ENCODE measurements around the gene PIGA. TPM values are rescaled to one million over a fixed set of nuclear protein-coding genes. Genes with fewer than 3 reads are reported as not detected.

Gene PIGA
- total RNA-seq, 1 experiment from 2014 or later, result 13.9 TPM

GRCh38 chrX:15322072-15322471 lies 13.3 kb downstream of the PIGA start:
- H3K79me1 ChIP-seq (ENCODE audit: insufficient read depth, low read depth, low read length, poor library complexity, severe bottlenecking), result no peaks in the 10 kb centered on the region

More at GRCh38 chrX:15322072-15322471, 13.3 kb downstream of the PIGA start:
- Mint-ChIP-seq H3K27me3 (ENCODE audit: low read depth) (no peaks in the 10 kb centered on the region), H3K9me3 (peaks cover 0 to 7% of the 10 kb centered on the region in 2 experiments; a peak in 1 of 5 replicates), H3K4me3 (no peak overlapping the region), H3K27ac (no peak overlapping the region), H3K4me1 (no peaks in the 10 kb centered on the region), H3K36me3 (ENCODE audit: insufficient read depth in 1 of 3, low read depth in 3 of 3) (peaks cover 0 to 42% (median 27%) of the 10 kb centered on the region in 3 experiments; a peak in 5 of 7 replicates)
- Histone ChIP-seq H3K4me1 (ENCODE audit: insufficient read depth, low read length) (no peaks in the 10 kb centered on the region), H3K4me2 (ENCODE audit: insufficient read depth, insufficient read length, low read length) (no peak overlapping the region), H2BK5ac (ENCODE audit: insufficient read length, low read length) (no peak overlapping the region), H3K9me3 (ENCODE audit: control insufficient read depth, low read depth, low read length) (no peaks in the 10 kb centered on the region), H3K27me3 (ENCODE audit: insufficient read depth, low read length) (no peaks in the 10 kb centered on the region), H3K56ac (ENCODE audit: insufficient read length, low read depth, low read length) (no peak overlapping the region), H2AK5ac (ENCODE audit: insufficient read length, low read length) (no peak overlapping the region), H4K20me1 (ENCODE audit: control insufficient read depth, insufficient read depth, insufficient read length) (no peaks in the 10 kb centered on the region), H4K8ac (replicated peaks; ENCODE audit: insufficient read length, low read depth, low read length) (no peak overlapping the region), H3T11ph (ENCODE audit: low read length) (no peak overlapping the region), H3K4ac (ENCODE audit: low read depth, low read length) (no peak overlapping the region), H2BK15ac (ENCODE audit: low read depth, low read length) (no peak overlapping the region), H4K5ac (ENCODE audit: insufficient read length, low read depth, low read length) (no peak overlapping the region), H2BK20ac (ENCODE audit: low read depth, low read length, poor library complexity, severe bottlenecking) (no peak overlapping the region), H3K27ac (ENCODE audit: insufficient read length, low read depth, low read length) (no peak overlapping the region), H3K18ac (ENCODE audit: insufficient read length, low read depth, low read length) (no peak overlapping the region), H4K91ac (ENCODE audit: insufficient read length, low read depth, low read length) (no peak overlapping the region), H3K14ac (ENCODE audit: insufficient read depth, low read length) (no peak overlapping the region), H2BK12ac (ENCODE audit: insufficient read length, low read depth, low read length) (no peak overlapping the region), H3K23ac (ENCODE audit: insufficient read length, low read depth, low read length) (no peak overlapping the region), H3K79me2 (ENCODE audit: insufficient read depth, low read length) (no peaks in the 10 kb centered on the region), H2BK120ac (ENCODE audit: low read depth, low read length, poor library complexity, severe bottlenecking) (no peak overlapping the region), H2AFZ (ENCODE audit: low read length) (no peak overlapping the region), H3K9ac (ENCODE audit: extremely low read depth, insufficient read length, low read length) (no peak overlapping the region), H3K23me2 (ENCODE audit: insufficient read length, low read depth, low read length, poor library complexity, severe bottlenecking) (no peaks in the 10 kb centered on the region)
- no CpG with 5 or more reads among the region's 3 CpGs for WGBS (ENCODE audit: extremely low coverage, insufficient read length, low lambda C conversion rate)
- DNase-seq, result no peak
- TF ChIP-seq CTCF (conservative IDR thresholded peaks at IDR 0.05), result no peak
